Ishikawa (cell line): Measurements from ENCODE around the gene CDK16.

ENCODE experiments used
- YY1 ChIP-seq: IDR thresholded peaks from 2 replicates; pipeline ENCODE4 v1.6.1; 2012; ENCODE audit warnings: low read depth

Gene CDK16

GRCh38 chrX:47278691-47279090 is 60.2 kb downstream of the CDK16 start:
- no peak for TF ChIP-seq YY1
